HepG2 (cell line): ENCODE results near the gene WDR43. TPM values are rescaled to one million over a fixed set of nuclear protein-coding genes. Genes with fewer than 3 reads are reported as not detected.
A peak's percentile ranks its signal among the peaks of the same experiment; 100 is the strongest.

Experiments used
- ARNT ChIP-seq: fragments of 450-650 bp; IDR thresholded peaks from 2 replicates; pipeline ENCODE4 v1.6.1; 2017
- ATF7 ChIP-seq, 2 experiments: fragments of 450-650 bp in 1 of 2; sonication (generic) in 1 of 2; formaldehyde crosslinking in 1 of 2; IDR thresholded peaks; 2 replicates each; pipeline versions ENCODE4 v1.4.0 to v1.6.1; 2016 to 2020; ENCODE audit warnings: antibody characterized with exemption in 1 of 2, mild to moderate bottlenecking in 1 of 2, missing genetic modification reagents in 1 of 2
- BCL6 ChIP-seq: IDR thresholded peaks from 2 replicates; pipeline ENCODE4 v1.6.1; 2016; ENCODE audit warnings: missing genetic modification reagents, missing compliant biosample characterization
- CC2D1A ChIP-seq: sonication (generic); formaldehyde crosslinking; IDR thresholded peaks from 2 replicates; pipeline ENCODE4 v1.8.1; 2023; ENCODE audit warnings: mild to moderate bottlenecking, missing genetic modification reagents
- CEBPB ChIP-seq: IDR thresholded peaks from 2 replicates; pipeline ENCODE4 v1.6.1; 2011; ENCODE audit warnings: low read depth, low read length, improper control_type of control experiment, borderline replicate concordance
- HOXA5 ChIP-seq: sonication (generic); formaldehyde crosslinking; IDR thresholded peaks from 2 replicates; pipeline ENCODE4 v1.4.0; 2020; ENCODE audit warnings: missing genetic modification reagents
- HOXD1 ChIP-seq: sonication (generic); formaldehyde crosslinking; IDR thresholded peaks from 2 replicates; pipeline ENCODE4 v1.5.0; 2020; ENCODE audit warnings: missing genetic modification reagents
- MAF1 ChIP-seq: sonication (generic); formaldehyde crosslinking; IDR thresholded peaks from 2 replicates; pipeline ENCODE4 v1.5.0; 2020; ENCODE audit warnings: missing genetic modification reagents, borderline replicate concordance
- MBD4 ChIP-seq: IDR thresholded peaks from 2 replicates; pipeline ENCODE4 v1.6.1; 2012; ENCODE audit warnings: low read length, inconsistent platforms, borderline replicate concordance
- MBNL3 ChIP-seq: fragments of 250-450 bp; sonication (Bioruptor Pico); conservative IDR thresholded peaks from 2 replicates; pipeline ENCODE4 v1.8.0; 2022; ENCODE audit warnings: mild to moderate bottlenecking, inconsistent platforms
- NR2F6 ChIP-seq, 2 experiments: IDR thresholded peaks; 2 replicates each; pipeline ENCODE4 v1.6.1; 2016; ENCODE audit warnings: antibody characterized with exemption in 1 of 2, mild to moderate bottlenecking in 1 of 2
- PAWR ChIP-seq: sonication (generic); formaldehyde crosslinking; IDR thresholded peaks from 2 replicates; pipeline ENCODE4 v1.4.0; 2020; ENCODE audit warnings: missing genetic modification reagents, mild to moderate bottlenecking, borderline replicate concordance
- RARA ChIP-seq: IDR thresholded peaks from 2 replicates; pipeline ENCODE4 v1.6.1; 2016; ENCODE audit warnings: missing genetic modification reagents, missing compliant biosample characterization
- SKI ChIP-seq: fragments of 450-650 bp; IDR thresholded peaks from one replicate; pipeline ENCODE4 v1.6.1; 2018; ENCODE audit warnings: mild to moderate bottlenecking; ENCODE audit not compliant: partially characterized antibody
- ZNF224 ChIP-seq: sonication (generic); formaldehyde crosslinking; IDR thresholded peaks from 2 replicates; pipeline ENCODE4 v1.5.0; 2020; ENCODE audit warnings: mild to moderate bottlenecking, missing genetic modification reagents
- ZNF382 ChIP-seq: sonication (generic); formaldehyde crosslinking; IDR thresholded peaks from 2 replicates; pipeline ENCODE4 v1.5.0; 2020; ENCODE audit warnings: missing genetic modification reagents, mild to moderate bottlenecking, borderline replicate concordance
- ZNF549 ChIP-seq: sonication (generic); formaldehyde crosslinking; IDR thresholded peaks from 2 replicates; pipeline ENCODE4 v1.5.0; 2020; ENCODE audit warnings: missing genetic modification reagents
- ZNF615 ChIP-seq: sonication (generic); formaldehyde crosslinking; IDR thresholded peaks from 2 replicates; pipeline ENCODE4 v1.5.0; 2020; ENCODE audit warnings: mild to moderate bottlenecking, missing genetic modification reagents, borderline replicate concordance
- ZSCAN22 ChIP-seq: sonication (generic); formaldehyde crosslinking; IDR thresholded peaks from 2 replicates; pipeline ENCODE4 v1.4.0; 2020; ENCODE audit warnings: mild to moderate bottlenecking, missing genetic modification reagents
- polyA plus RNA-seq, 8 experiments: library from polyadenylated mRNA; depleted of rRNA in 3 of 8; stranded (reverse) in 7 of 8; unstranded in 1 of 8; fragments of >200 nt; fragmentation: Illumina TruSeq in 4 of 8; extraction: Trizol in 4 of 8; gene quantifications; 2 replicates each; pipeline versions ENCODE4 v1.2.1 to v1.2.3, GENCODE V29; 2011 to 2016; ENCODE audit warnings: low read depth in 4 of 8, missing spikeins in 1 of 8, mixed read lengths in 1 of 8; ENCODE audit not compliant: insufficient read depth in 1 of 8
- total RNA-seq, 5 experiments: library from RNA; depleted of rRNA; stranded (reverse); fragments of >200 nt; fragmentation: Illumina TruSeq; extraction: Trizol; gene quantifications; 2 replicates each; pipeline ENCODE4 v1.2.3, GENCODE V29; 2016; ENCODE audit warnings: low read depth in 1 of 5
- TF ChIP-seq, protein P1 (sequence below): sonication (generic); formaldehyde crosslinking; IDR thresholded peaks from 2 replicates; pipeline ENCODE4 v1.4.0; 2020; ENCODE audit warnings: low read depth, missing genetic modification reagents
- TF ChIP-seq, protein P2 (sequence below): sonication (generic); formaldehyde crosslinking; IDR thresholded peaks from 2 replicates; pipeline ENCODE4 v1.4.0; 2020; ENCODE audit warnings: missing genetic modification reagents
- TF ChIP-seq, protein P3 (sequence below): sonication (generic); formaldehyde crosslinking; conservative IDR thresholded peaks from 2 replicates; pipeline ENCODE4 v1.4.0; 2020; ENCODE audit warnings: missing genetic modification reagents
- TF ChIP-seq, protein P4 (sequence below): sonication (generic); formaldehyde crosslinking; IDR thresholded peaks from 2 replicates; pipeline ENCODE4 v1.4.0; 2020; ENCODE audit warnings: missing genetic modification reagents, borderline replicate concordance

Gene WDR43
- total and polyA plus RNA-seq, 2 of the 13 experiments (the other 11 are each of a cell fraction or from before 2014, with no cell fraction given) = 121 to 167 TPM

DNA sequence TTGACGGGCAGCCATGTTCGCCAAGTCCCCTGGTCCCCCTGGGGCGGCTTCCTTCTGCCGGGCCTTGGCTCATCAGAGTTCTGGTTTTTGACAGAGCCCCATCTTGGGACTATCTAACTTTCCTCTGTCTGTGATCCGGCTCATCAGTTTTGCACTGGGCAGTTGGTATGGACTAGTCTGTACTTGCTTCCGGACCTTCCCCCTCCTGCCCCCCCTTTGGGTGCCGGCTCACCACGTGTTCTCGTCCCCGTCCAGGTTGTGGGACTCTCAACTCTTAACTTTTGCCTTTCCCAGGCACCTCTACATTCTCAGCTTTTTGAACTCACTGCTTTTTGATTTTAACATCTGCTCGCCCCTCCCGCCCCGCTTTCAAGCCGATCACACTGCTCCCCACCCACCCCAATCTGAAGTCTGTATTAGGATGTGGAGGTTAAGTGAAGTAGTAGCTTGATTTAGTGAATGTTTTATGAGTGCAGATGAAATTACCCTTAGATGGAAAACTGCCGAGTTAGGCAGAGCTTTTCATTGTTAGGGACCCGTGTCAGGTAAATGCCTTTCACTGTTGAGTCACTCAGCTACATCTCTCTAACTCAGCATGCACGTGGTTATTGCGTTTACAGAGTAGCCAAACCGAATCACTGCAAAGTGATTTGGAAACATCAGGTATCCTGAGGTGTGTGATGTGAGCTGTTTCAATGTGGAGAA is 874 bp downstream of the WDR43 start (continued):
- TF ChIP-seq, protein P1, sequence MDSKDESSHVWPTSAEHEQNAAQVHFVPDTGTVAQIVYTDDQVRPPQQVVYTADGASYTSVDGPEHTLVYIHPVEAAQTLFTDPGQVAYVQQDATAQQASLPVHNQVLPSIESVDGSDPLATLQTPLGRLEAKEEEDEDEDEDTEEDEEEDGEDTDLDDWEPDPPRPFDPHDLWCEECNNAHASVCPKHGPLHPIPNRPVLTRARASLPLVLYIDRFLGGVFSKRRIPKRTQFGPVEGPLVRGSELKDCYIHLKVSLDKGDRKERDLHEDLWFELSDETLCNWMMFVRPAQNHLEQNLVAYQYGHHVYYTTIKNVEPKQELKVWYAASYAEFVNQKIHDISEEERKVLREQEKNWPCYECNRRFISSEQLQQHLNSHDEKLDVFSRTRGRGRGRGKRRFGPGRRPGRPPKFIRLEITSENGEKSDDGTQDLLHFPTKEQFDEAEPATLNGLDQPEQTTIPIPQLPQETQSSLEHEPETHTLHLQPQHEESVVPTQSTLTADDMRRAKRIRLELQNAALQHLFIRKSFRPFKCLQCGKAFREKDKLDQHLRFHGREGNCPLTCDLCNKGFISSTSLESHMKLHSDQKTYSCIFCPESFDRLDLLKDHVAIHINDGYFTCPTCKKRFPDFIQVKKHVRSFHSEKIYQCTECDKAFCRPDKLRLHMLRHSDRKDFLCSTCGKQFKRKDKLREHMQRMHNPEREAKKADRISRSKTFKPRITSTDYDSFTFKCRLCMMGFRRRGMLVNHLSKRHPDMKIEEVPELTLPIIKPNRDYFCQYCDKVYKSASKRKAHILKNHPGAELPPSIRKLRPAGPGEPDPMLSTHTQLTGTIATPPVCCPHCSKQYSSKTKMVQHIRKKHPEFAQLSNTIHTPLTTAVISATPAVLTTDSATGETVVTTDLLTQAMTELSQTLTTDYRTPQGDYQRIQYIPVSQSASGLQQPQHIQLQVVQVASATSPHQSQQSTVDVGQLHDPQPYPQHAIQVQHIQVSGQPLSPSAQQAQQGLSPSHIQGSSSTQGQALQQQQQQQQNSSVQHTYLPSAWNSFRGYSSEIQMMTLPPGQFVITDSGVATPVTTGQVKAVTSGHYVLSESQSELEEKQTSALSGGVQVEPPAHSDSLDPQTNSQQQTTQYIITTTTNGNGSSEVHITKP = 0 out of 2 replicates have a peak, but pooled peaks have one; percentile 29
- TF ChIP-seq MBNL3 (CRISPR knock-in tag) (no peak), PAWR (CRISPR knock-in tag) (no peak), ZNF224 (CRISPR knock-in tag) (no peak), HOXA5 (CRISPR knock-in tag) (peak; percentile 47; the same call in 1 of the 2 replicates), ZSCAN22 (CRISPR knock-in tag) (no peak), ATF7 (IDR thresholded peaks at IDR 0.05) (no peak), ATF7 (CRISPR knock-in tag; IDR thresholded peaks at IDR 0.05) (no peak), ZNF382 (CRISPR knock-in tag) (no peak), BCL6 (CRISPR knock-in tag) (0 out of 2 replicates have a peak, but pooled peaks have one; percentile 4), MAF1 (no peak), ZNF549 (CRISPR knock-in tag) (no peak), MBD4 (no peak), NR2F6 (IDR thresholded peaks at IDR 0.05) (no peak), NR2F6 (CRISPR knock-in tag; IDR thresholded peaks at IDR 0.05) (peak; percentile 12; the same call in 1 of the 2 replicates), CEBPB (0 out of 2 replicates have a peak, but pooled peaks have one; percentile 12), ZNF615 (no peak), CC2D1A (CRISPR knock-in tag) (no peak), HOXD1 (CRISPR knock-in tag) (no peak), RARA (CRISPR knock-in tag) (no peak), ARNT (no peak), SKI (no peak)
- TF ChIP-seq, protein P2, sequence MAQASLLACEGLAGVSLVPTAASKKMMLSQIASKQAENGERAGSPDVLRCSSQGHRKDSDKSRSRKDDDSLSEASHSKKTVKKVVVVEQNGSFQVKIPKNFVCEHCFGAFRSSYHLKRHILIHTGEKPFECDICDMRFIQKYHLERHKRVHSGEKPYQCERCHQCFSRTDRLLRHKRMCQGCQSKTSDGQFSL (CRISPR knock-in tag) = peak; percentile 82; the same call in 1 of the 2 replicates
- TF ChIP-seq, protein P3, sequence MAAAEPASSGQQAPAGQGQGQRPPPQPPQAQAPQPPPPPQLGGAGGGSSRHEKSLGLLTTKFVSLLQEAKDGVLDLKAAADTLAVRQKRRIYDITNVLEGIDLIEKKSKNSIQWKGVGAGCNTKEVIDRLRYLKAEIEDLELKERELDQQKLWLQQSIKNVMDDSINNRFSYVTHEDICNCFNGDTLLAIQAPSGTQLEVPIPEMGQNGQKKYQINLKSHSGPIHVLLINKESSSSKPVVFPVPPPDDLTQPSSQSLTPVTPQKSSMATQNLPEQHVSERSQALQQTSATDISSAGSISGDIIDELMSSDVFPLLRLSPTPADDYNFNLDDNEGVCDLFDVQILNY = no peak
- TF ChIP-seq, protein P4, sequence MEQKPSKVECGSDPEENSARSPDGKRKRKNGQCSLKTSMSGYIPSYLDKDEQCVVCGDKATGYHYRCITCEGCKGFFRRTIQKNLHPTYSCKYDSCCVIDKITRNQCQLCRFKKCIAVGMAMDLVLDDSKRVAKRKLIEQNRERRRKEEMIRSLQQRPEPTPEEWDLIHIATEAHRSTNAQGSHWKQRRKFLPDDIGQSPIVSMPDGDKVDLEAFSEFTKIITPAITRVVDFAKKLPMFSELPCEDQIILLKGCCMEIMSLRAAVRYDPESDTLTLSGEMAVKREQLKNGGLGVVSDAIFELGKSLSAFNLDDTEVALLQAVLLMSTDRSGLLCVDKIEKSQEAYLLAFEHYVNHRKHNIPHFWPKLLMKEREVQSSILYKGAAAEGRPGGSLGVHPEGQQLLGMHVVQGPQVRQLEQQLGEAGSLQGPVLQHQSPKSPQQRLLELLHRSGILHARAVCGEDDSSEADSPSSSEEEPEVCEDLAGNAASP = no peak
